ENCODE measurements around the gene DCTN5.

DNA sequence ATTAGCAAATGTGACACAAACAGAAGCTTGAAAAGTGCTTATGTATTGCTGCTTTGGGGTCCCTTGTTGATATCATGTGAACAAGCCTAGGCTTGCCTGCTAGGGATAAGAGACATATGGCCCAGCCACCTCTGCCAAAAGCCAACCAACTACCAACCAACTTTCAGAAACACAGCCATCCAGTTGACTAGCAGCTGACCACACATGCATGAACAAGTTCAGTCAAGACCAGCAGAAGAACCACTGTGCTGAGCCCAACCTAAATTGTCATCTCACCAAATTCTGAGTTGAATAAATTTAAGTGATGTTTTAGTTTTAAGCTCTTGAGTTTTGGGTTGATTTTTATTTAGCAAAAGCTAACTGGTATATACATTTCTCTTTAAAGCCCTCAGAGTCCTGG is 68.3 kb downstream of the DCTN5 start:
- no peak for TF ChIP-seq EZH2 (IDR thresholded peaks at IDR 0.05; ENCODE audit: borderline replicate concordance, low read depth, low read length, severe bottlenecking)
- TF ChIP-seq, protein P1, sequence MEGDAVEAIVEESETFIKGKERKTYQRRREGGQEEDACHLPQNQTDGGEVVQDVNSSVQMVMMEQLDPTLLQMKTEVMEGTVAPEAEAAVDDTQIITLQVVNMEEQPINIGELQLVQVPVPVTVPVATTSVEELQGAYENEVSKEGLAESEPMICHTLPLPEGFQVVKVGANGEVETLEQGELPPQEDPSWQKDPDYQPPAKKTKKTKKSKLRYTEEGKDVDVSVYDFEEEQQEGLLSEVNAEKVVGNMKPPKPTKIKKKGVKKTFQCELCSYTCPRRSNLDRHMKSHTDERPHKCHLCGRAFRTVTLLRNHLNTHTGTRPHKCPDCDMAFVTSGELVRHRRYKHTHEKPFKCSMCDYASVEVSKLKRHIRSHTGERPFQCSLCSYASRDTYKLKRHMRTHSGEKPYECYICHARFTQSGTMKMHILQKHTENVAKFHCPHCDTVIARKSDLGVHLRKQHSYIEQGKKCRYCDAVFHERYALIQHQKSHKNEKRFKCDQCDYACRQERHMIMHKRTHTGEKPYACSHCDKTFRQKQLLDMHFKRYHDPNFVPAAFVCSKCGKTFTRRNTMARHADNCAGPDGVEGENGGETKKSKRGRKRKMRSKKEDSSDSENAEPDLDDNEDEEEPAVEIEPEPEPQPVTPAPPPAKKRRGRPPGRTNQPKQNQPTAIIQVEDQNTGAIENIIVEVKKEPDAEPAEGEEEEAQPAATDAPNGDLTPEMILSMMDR (IDR thresholded peaks at IDR 0.05; ENCODE audit: borderline replicate concordance, extremely low read depth, low read length, poor library complexity, severe bottlenecking), result no peak

All from DND-41 (cell line).